Keratinocyte (primary cell): ENCODE measurements around the gene FHOD3.

Source experiments
- EZH2 ChIP-seq: IDR thresholded peaks from one replicate; pipeline ENCODE4 v1.6.1; 2012; ENCODE audit warnings: inconsistent platforms, mild to moderate bottlenecking, low read length, moderate library complexity
- TF ChIP-seq, protein P1 (sequence below), 3 experiments: IDR thresholded peaks in 1 of 3; conservative IDR thresholded peaks in 1 of 3; optimal IDR thresholded peaks in 1 of 3; 2 replicates in 2 of 3; 3 replicates in 1 of 3; pipeline versions ENCODE3 to v1.5.1; 2011; ENCODE audit warnings: low read length in 3 of 3, mild to moderate bottlenecking in 3 of 3, moderate library complexity in 2 of 3, control low read depth in 1 of 3, inconsistent platforms in 1 of 3; ENCODE audit not compliant: insufficient read depth in 2 of 3; ENCODE audit errors: extremely low read depth in 1 of 3

- no peak for TF ChIP-seq EZH2
- TF ChIP-seq, protein P1, sequence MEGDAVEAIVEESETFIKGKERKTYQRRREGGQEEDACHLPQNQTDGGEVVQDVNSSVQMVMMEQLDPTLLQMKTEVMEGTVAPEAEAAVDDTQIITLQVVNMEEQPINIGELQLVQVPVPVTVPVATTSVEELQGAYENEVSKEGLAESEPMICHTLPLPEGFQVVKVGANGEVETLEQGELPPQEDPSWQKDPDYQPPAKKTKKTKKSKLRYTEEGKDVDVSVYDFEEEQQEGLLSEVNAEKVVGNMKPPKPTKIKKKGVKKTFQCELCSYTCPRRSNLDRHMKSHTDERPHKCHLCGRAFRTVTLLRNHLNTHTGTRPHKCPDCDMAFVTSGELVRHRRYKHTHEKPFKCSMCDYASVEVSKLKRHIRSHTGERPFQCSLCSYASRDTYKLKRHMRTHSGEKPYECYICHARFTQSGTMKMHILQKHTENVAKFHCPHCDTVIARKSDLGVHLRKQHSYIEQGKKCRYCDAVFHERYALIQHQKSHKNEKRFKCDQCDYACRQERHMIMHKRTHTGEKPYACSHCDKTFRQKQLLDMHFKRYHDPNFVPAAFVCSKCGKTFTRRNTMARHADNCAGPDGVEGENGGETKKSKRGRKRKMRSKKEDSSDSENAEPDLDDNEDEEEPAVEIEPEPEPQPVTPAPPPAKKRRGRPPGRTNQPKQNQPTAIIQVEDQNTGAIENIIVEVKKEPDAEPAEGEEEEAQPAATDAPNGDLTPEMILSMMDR (optimal IDR thresholded peaks at IDR 0.05 in 1 of 3, IDR thresholded peaks at IDR 0.05 in 1 of 3, conservative IDR thresholded peaks at IDR 0.05 in 1 of 3; ENCODE audit: extremely low read depth in 1 of 3, insufficient read depth in 2 of 3, low read length in 3 of 3), result no peak
Observed at GRCh38 chr18:36501100-36501499, 203.6 kb downstream of the FHOD3 start.
